Activated T-helper 17 cell treated with anti-CD3 and anti-CD28 coated beads, Interleukin-2, amount 50 U/mL, for 72 hours (primary cell): ENCODE data around the gene MAPKBP1. TPM values are rescaled to one million over a fixed set of nuclear protein-coding genes. Genes with fewer than 3 reads are reported as not detected.

Source experiments
- ATAC-seq: fragments of 150-1000 bp; cut with Tn5 transposase; replicated peaks from 2 replicates; pipeline ENCODE4 v1.10.0; 2021; ENCODE audit warnings: mild to moderate bottlenecking, moderate library complexity
- H3K27ac Mint-ChIP-seq: one replicate; pipeline ENCODE4 v1.8.0; 2022; ENCODE audit warnings: mixed read lengths
- H3K27me3 Mint-ChIP-seq: one replicate; pipeline ENCODE4 v1.8.0; 2022; ENCODE audit warnings: mixed read lengths
- H3K36me3 Mint-ChIP-seq: one replicate; pipeline ENCODE4 v1.8.0; 2022; ENCODE audit warnings: low read depth, mild to moderate bottlenecking, mixed read lengths
- H3K4me1 Mint-ChIP-seq: one replicate; pipeline ENCODE4 v1.8.0; 2022; ENCODE audit warnings: mixed read lengths
- H3K4me3 Mint-ChIP-seq: one replicate; pipeline ENCODE4 v1.8.0; 2022; ENCODE audit warnings: mild to moderate bottlenecking, mixed read lengths
- H3K9me3 Mint-ChIP-seq: one replicate; pipeline ENCODE4 v1.8.0; 2022; ENCODE audit warnings: mixed read lengths
- total RNA-seq, 2 donors: library from RNA; stranded (reverse); gene quantifications; one replicate each; pipeline ENCODE4 v1.2.3, GENCODE V29; 2022

The MAPKBP1 gene
- total RNA-seq, 2 donors from 2014 or later = 33.7 to 45.5 TPM

DNA sequence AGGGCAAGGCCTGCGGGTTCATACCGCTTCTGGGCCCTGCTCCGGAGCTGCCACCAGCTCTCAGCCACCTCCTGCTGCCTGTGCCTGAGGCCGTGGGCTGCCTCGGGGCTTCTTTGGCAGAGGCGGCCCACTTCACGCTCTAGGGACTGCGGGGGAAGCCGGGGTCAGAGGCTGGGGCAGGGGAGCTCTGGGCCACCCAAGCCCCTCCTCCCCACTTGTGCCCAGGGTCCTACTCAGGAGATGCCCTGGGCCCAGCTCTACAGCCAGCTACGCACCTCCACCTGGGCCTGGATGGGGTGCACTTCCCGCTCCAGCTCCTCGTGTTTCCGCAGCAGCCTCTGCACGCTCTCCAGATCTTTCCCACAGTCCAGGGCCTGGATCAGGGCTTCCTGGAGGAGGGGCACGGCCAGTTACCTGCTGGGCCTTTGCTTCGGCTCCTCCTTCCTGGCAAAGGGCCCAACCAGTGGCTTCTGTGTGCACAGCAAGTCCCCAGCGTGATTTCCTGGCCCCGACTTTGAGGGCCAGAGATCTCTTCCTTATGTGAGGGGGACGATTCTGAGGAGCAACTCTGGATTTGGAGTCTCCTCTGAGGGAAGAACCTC, 88.3 kb downstream of the MAPKBP1 start:
- peak overlapping the region; percentile 64 for H3K27ac Mint-ChIP-seq
- H3K36me3 Mint-ChIP-seq = no peaks in the 10 kb centered on the region
- H3K27me3 Mint-ChIP-seq = no peaks in the 10 kb centered on the region
- ATAC-seq = no peak
- H3K4me3 Mint-ChIP-seq = no peak overlapping the region
- no peaks in the 10 kb centered on the region for H3K4me1 Mint-ChIP-seq
- no peaks in the 10 kb centered on the region for H3K9me3 Mint-ChIP-seq

DNA sequence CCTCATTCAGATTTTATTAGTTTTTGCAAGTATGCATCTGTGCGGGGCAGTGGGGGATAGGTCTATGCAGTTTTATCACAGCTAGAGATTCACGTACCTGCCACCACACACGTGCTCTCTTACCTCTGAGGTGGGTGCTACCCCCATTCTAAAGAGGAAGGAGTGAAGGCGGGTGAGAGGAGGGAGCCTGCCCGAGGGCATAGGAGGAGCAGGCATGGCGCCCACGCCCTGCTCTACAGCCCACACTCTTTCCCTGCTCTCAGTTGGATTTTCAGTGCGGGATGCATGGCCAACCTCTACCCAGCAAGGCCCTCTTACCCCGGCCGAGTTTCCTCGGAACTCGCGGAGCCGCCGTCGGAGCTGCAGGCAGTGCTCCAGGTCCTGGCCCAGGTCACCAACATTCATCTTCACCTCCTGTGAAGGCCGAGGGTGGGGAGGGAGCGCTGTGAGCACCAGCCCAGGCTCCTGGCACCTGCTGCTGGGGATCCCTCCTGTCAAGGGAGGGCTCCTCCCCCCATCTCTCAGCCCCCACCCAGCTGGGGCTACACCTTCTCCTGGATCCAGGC, 91.3 kb downstream of the MAPKBP1 start:
- no peaks in the 10 kb centered on the region for H3K36me3 Mint-ChIP-seq
- no peaks in the 10 kb centered on the region for H3K9me3 Mint-ChIP-seq
- H3K27ac Mint-ChIP-seq = no peak overlapping the region
- ATAC-seq = no peak
- H3K4me3 Mint-ChIP-seq = no peak overlapping the region
- H3K27me3 Mint-ChIP-seq = no peaks in the 10 kb centered on the region
- H3K4me1 Mint-ChIP-seq = peaks cover 7% of the 10 kb centered on the region

DNA sequence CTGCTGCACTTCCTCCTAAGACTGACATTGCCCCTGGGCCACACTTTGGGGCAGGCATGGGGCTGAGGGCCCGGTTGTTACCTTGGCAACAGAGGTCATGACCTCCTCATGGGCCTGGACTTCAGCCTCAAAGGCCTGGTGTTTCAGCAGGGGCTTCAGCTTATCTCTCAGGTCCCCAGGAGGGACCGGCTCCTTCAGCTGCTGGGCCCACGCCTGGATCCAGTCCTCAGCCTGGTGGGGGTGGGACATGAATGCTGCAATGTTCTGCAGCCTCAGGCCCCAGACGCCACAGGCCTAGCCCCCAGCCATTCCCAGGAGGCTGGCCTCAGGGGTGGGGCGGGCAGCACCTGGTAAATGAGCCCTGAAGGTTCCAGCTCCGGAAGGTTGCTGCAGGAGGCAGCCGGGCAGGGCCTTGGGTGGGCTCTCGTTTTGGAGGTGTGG, 92.0 kb downstream of the MAPKBP1 start:
- H3K4me1 Mint-ChIP-seq = peaks cover 14% of the 10 kb centered on the region
- ATAC-seq = no peak
- no peak overlapping the region for H3K27ac Mint-ChIP-seq
- H3K4me3 Mint-ChIP-seq = no peak overlapping the region
- H3K36me3 Mint-ChIP-seq = no peaks in the 10 kb centered on the region
- H3K9me3 Mint-ChIP-seq = no peaks in the 10 kb centered on the region
- no peaks in the 10 kb centered on the region for H3K27me3 Mint-ChIP-seq

DNA sequence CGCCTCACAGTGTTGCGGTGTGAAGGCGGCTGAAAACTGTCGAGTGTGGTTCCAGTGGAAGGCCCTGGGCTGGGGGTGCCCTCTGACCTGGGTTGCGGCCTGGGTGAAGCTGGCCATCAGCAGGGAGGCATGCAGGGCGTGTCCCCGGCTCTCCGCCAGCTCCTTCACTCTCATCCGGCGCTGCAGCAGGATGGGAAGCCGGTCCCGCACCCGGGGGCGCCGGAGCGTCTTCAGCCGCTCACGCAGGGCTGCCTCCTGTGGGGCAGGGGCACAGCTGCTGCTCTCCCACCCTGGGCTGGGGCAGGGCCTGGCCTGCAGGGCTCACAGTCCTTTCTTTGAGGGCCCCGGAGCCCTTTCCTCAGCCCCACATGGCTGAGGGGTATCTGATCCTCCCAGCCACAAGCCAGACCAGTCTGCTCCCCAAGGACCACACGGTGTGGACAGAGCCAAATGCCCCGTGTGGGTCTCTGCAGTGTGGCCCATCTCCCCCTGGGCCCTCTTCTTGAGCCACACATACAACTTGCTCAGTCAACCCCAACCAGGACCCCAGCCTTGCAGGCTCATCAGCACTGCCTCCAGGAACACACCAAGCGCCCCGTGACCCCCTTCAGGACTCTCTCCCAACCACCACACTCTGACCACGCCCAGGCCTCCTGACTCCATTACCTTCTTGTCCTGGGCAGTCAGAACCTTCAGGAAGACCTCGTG, 92.7 kb downstream of the MAPKBP1 start:
- H3K4me1 Mint-ChIP-seq = peaks cover 14% of the 10 kb centered on the region

DNA sequence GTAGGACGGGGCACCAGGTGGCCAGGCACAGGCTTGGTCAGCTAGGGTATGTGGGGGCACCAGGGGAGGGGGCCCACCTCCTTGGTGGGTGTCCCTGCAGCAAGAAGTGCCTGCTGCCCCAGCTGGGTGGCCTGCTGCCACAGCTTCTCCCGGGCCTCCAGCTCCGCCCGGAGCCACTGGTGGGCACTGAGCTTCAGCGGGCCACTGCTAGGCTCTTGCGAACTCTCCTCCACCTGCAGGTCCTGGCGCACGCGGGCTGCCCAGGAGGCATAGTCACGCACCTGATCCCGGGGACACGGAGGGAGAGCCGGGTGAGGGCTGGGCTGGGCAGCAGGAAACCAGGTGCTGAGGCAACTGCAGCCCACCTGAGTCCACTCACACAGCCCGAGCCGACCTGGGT, 94.0 kb downstream of the MAPKBP1 start:
- H3K27ac Mint-ChIP-seq = peak overlapping the region; percentile 49
- no peak overlapping the region for H3K4me3 Mint-ChIP-seq
- H3K9me3 Mint-ChIP-seq = no peaks in the 10 kb centered on the region
- ATAC-seq = no peak
- no peaks in the 10 kb centered on the region for H3K36me3 Mint-ChIP-seq
- no peaks in the 10 kb centered on the region for H3K27me3 Mint-ChIP-seq
- H3K4me1 Mint-ChIP-seq = peaks cover 23% of the 10 kb centered on the region

More for the DNA sequence above, 92.7 kb downstream of the MAPKBP1 start:
- no peaks in the 10 kb centered on the region for H3K27me3 Mint-ChIP-seq
- H3K27ac Mint-ChIP-seq = no peak overlapping the region
- no peak overlapping the region for H3K4me3 Mint-ChIP-seq
- no peaks in the 10 kb centered on the region for H3K36me3 Mint-ChIP-seq
- H3K9me3 Mint-ChIP-seq = no peaks in the 10 kb centered on the region
- no peak for ATAC-seq

DNA sequence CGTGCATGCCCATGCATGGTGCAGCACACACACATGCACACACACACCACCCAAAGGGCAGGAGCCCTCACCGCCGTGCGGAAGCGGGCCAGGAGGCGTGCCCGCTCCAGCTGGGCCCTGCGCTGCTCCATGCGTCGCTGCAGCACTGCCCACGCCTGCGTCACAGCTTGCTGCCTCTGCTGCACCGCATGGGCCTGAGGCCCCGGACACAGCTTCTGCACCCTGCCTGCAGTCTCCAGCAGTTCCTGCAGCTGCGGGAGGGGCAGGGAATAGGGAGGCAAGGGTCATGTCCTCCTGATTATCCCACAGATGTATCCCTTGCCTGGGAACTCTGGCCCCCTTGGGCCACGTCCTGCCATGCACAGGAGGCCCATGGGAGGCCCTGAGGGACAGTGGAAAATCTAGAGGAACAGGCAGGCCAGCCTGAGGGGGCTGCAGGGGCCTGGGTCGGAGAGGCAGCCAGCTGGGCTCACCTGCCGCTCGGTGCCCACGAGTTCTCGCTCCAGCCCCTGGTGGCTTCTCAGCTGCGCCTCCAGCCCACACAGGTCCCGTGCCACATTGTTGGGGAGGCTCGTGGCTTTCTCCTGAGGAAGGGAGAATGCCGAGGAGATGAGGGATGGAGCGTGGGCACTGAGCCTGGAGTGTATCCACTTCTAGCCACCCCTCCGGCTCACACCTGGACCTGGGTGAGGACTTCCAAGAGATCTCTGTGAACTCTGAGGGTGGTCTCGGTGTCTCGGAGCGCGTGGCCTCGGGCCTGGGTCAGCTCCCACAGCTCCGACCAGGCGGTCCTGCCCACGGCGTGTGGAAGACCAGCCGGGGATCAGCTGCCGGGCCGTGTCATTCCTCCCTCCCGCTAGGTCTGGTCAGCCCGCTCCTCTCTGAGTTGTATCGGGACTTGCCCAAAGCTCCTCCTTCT, 95.7 kb downstream of the MAPKBP1 start:
- Mint-ChIP-seq H3K36me3 (no peaks in the 10 kb centered on the region), H3K9me3 (no peaks in the 10 kb centered on the region), H3K27me3 (no peaks in the 10 kb centered on the region), H3K27ac (peak overlapping the region; percentile 85), H3K4me1 (peaks cover 23% of the 10 kb centered on the region), H3K4me3 (peak overlapping the region; percentile 50)
- ATAC-seq = no peak

DNA sequence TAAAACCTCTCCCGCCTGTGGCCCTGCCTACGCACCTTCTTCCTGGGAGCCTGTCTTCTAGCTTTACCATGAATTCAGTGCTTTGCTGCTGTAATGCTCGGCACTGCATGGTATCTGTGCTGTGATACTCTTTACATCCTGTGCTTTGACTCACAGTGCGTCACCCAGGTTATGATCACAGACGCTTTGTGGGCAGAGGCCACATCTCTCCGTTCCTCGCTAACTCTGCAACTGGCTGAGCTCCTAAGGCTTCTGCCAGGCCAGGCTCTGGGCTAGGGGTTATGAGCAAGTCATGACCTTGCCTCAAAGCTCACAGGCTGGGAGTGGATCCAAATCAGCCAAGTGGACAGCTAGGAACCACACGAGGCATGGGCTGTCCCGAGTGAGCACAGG, 96.4 kb downstream of the MAPKBP1 start:
- no peaks in the 10 kb centered on the region for H3K27me3 Mint-ChIP-seq
- no peaks in the 10 kb centered on the region for H3K36me3 Mint-ChIP-seq
- H3K27ac Mint-ChIP-seq = peak overlapping the region; percentile 85

DNA sequence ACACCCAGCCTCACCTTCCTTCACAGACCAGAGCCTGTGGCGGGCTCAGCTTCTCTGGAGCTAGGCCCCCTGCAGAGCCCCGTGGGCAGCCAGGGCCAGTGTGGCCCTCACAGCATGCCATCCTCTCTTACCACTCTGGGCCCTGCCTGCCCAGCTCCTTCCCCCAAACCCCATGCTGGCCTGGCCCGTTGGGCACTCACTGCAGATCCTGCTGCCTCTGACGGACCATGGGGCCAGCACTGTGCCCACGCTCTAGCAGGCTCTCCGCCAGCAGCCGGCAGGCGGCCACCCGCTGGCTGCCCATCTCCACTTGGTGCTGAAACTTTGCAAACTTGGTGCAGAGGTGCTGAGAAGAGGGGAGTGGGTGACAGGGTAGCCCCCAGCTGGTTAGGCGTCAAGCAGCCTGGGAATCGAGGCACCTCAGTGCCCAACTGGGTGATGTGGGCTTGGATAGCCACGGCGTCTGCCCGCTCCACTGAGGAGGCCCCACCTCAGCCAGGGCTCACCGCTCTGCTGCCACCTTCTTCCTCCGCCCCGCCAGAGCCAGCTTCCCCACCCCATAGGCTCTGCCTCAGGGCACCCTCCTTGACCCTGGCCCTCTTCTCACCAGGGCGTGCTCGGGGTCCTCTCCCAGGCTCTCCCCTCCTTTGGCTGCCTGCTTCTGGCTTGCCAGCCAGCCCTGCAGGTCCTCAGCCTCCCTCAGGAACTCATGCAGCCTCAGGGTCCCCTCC, 97.1 kb downstream of the MAPKBP1 start:
- Mint-ChIP-seq H3K4me1 (peaks cover 23% of the 10 kb centered on the region), H3K36me3 (no peaks in the 10 kb centered on the region), H3K27ac (peak overlapping the region; percentile 85), H3K27me3 (no peaks in the 10 kb centered on the region), H3K9me3 (no peaks in the 10 kb centered on the region), H3K4me3 (peak overlapping the region; percentile 50)
- ATAC-seq = no peak

More for the DNA sequence above, 96.4 kb downstream of the MAPKBP1 start:
- peaks cover 23% of the 10 kb centered on the region for H3K4me1 Mint-ChIP-seq
- ATAC-seq = peak; percentile 99
- no peaks in the 10 kb centered on the region for H3K9me3 Mint-ChIP-seq
- peak overlapping the region; percentile 50 for H3K4me3 Mint-ChIP-seq

DNA sequence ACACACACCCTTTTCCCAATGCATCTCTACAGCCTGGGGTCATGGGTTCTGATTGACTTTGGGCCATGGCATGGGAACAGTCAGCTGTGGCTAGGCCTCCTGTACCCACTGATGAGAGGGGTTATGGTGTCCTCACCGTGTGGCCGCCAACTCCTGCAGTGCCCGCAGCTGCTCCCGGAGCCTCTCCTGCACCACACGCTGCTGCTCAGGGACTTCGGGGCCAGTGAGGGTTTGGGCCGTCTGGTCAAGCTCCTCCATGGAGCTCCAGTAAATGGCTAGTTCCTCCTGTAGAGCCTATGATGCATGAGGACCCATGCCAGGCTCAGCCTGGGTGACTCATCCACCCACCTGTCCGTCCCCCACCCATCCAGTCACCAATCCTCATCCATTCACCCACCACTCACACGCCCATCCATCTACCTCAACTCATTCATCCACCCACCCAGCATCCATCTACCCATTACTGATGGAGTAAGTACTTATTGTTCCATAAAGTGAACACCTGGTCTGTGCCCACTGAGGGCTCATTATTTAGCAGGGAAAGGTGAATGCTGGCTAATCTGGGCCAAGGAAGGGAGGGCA, 98.0 kb downstream of the MAPKBP1 start:
- Mint-ChIP-seq H3K27ac (peak overlapping the region; percentile 64), H3K4me1 (peaks cover 23% of the 10 kb centered on the region), H3K9me3 (no peaks in the 10 kb centered on the region), H3K27me3 (no peaks in the 10 kb centered on the region), H3K4me3 (no peak overlapping the region), H3K36me3 (no peaks in the 10 kb centered on the region)
- ATAC-seq = no peak

DNA sequence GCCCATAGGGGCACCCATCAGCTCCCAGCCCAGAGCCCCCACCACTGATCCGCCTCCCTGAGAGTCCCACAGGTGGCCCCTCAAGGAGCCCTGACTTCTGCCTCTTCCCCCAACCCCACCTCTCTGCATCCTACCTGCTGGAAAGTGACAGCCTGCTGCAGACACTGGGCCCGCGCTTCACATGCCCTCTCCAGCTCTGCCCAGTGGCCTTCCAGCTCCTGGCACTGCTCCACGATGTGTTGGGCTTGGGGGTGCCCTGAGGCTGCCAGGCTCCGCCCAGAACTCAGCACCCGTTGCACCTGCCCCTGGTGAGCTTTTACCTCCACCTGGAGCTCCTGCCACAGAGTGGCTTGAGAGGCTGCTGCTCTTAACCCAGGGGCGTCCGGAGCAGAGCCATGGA, 99.4 kb downstream of the MAPKBP1 start:
- H3K27me3 Mint-ChIP-seq = no peaks in the 10 kb centered on the region
- H3K36me3 Mint-ChIP-seq = no peaks in the 10 kb centered on the region
- ATAC-seq = no peak
- peaks cover 22% of the 10 kb centered on the region for H3K4me1 Mint-ChIP-seq
- peak overlapping the region; percentile 64 for H3K27ac Mint-ChIP-seq
- H3K9me3 Mint-ChIP-seq = no peaks in the 10 kb centered on the region
- no peak overlapping the region for H3K4me3 Mint-ChIP-seq

DNA sequence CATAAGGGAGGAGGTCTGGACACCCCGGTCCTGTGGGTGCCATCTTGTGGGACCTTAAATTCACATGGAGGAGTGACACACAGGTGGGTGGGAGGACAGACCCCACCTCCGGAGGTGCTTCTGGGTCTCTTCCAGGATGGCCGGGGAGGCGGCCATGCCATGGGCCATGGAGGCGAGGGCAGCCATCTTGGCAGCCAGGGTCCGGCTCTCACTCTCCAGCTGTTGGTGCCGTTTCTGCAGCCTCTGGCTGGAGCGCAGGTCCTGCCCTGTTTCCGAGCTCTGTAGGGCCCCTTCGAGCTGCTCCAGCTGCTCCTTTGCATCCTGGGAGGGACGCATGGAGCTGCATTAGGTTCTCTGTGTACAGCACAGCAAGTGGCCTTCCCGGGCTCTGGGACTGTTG, 100.5 kb downstream of the MAPKBP1 start:
- Mint-ChIP-seq H3K9me3 (no peaks in the 10 kb centered on the region), H3K27ac (no peak overlapping the region), H3K4me1 (peaks cover 19% of the 10 kb centered on the region), H3K36me3 (no peaks in the 10 kb centered on the region), H3K4me3 (no peak overlapping the region), H3K27me3 (no peaks in the 10 kb centered on the region)
- no peak for ATAC-seq

DNA sequence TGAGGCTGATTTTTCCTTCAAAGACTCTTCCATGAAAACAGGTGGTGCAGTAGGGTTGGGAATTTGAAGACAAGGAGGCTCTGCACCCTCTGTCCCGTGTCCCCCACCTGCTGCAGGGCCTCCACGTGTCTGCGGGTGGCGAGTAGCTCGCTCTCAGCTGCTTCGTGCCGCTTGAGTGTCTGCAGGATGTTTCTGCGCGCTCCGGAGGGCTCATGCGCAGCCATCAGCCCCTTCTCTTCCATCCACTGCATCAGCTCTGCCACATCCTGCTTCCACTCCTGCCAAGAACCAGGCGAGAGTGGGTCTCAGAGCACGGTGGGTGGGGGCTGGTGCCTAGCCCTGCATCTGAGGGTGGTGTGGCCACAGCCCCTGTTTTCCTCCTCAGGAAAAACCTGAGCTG, 101.7 kb downstream of the MAPKBP1 start:
- Mint-ChIP-seq H3K4me3 (no peak overlapping the region), H3K27me3 (peaks cover 5% of the 10 kb centered on the region), H3K4me1 (peaks cover 11% of the 10 kb centered on the region), H3K36me3 (no peaks in the 10 kb centered on the region), H3K27ac (no peak overlapping the region), H3K9me3 (no peaks in the 10 kb centered on the region)
- ATAC-seq = no peak

DNA sequence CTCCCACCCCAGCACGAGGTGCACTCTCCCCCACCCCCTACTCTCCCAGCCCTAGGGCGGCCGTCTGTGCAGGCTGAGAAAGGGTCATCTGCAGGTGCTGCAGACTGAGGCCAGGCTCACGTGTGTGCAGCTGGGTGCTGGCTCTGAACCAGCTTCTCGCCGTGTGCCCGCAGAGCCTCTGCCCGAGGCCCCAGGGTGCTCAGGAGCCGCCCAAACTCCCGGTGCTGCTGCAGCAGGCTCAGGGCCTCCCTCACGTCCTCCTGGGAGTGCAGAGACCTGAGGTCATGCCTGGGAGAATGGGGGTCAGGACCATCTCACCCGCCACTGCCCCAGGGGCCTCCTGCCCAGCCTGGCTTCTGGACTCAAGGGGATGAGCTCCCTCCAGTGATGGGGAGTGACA, 102.4 kb downstream of the MAPKBP1 start:
- no peaks in the 10 kb centered on the region for H3K36me3 Mint-ChIP-seq
- H3K9me3 Mint-ChIP-seq = no peaks in the 10 kb centered on the region
- H3K4me3 Mint-ChIP-seq = no peak overlapping the region
- no peak overlapping the region for H3K27ac Mint-ChIP-seq
- peaks cover 12% of the 10 kb centered on the region for H3K4me1 Mint-ChIP-seq
- ATAC-seq = no peak
- peaks cover 10% of the 10 kb centered on the region for H3K27me3 Mint-ChIP-seq
